Activated CD4-positive, alpha-beta T cell treated with anti-CD3 and anti-CD28 coated beads, Interleukin-2, amount 10 ng/mL, durations not matched to agents 7 days and 5 days (primary cell): ENCODE data around the gene MAGIX. TPM values are rescaled to one million over a fixed set of nuclear protein-coding genes. Genes with fewer than 3 reads are reported as not detected.

Experiments used
- CTCF ChIA-PET: fragments of 350-600 bp; sonication (Branson Sonifier 250); formaldehyde crosslinking; loops from one replicate; lab custom pipeline; 2021; ENCODE audit warnings: antibody characterized with exemption; lab: Charles Lee
- POLR2A ChIA-PET: fragments of 350-600 bp; sonication (Branson Sonifier 250); formaldehyde crosslinking; loops from one replicate; lab custom pipeline; 2021; ENCODE audit warnings: antibody characterized with exemption; lab: Charles Lee
- DNase-seq: peaks from one replicate; pipeline ENCODE4 v3.0.0-alpha.2; 2020
- H3K27ac Mint-ChIP-seq: one replicate; pipeline ENCODE4 v1.8.0; 2021; ENCODE audit warnings: mild to moderate bottlenecking, moderate library complexity, mixed read lengths
- H3K27me3 Mint-ChIP-seq: one replicate; pipeline ENCODE4 v1.8.0; 2021; ENCODE audit warnings: mixed read lengths
- H3K36me3 Mint-ChIP-seq: one replicate; pipeline ENCODE4 v1.8.0; 2021; ENCODE audit warnings: low read depth, mixed read lengths
- H3K4me1 Mint-ChIP-seq: one replicate; pipeline ENCODE4 v1.8.0; 2021; ENCODE audit warnings: mixed read lengths
- H3K4me3 Mint-ChIP-seq: one replicate; pipeline ENCODE4 v1.8.0; 2021; ENCODE audit warnings: mild to moderate bottlenecking, moderate library complexity, mixed read lengths
- H3K9me3 Mint-ChIP-seq: one replicate; pipeline ENCODE4 v1.8.0; 2021; ENCODE audit warnings: mixed read lengths
- total RNA-seq, 2 experiments: library from RNA; stranded (reverse); gene quantifications; one replicate each; pipeline ENCODE4 v1.2.3, GENCODE V29; 2021

Gene MAGIX
- total RNA-seq, 2 experiments from 2014 or later, result 1.9 to 2.8 TPM

DNA sequence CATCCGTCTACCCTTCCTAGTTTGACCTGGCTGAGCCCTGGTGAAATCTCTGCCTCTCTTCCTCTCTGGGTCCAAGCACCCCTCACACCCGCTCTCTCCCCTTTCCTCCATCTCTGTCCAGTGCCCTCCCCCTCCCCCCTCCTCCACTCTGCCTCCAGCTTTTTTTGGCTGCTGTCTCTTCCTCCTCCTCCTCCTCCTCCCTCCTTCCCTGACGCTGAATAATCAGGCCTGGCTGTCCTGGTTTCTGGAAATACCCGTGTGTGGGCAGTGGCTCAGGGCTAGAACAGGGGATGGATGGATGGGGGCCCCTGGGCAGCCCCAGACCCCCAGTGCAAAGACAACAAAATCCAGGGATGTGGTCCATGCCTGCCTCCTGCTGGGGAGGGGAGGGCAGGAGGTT, 42.2 kb downstream of the MAGIX start:
- Mint-ChIP-seq H3K36me3 (no peaks in the 10 kb centered on the region), H3K4me1 (peaks cover 4% of the 10 kb centered on the region), H3K27ac (no peak overlapping the region), H3K27me3 (no peaks in the 10 kb centered on the region), H3K4me3 (no peak overlapping the region), H3K9me3 (no peaks in the 10 kb centered on the region)
- POLR2A ChIA-PET, result no interaction called here
- DNase-seq, result no peak
- CTCF ChIA-PET, result interaction anchor here (1.4 kb wide), 1 partner anchor 24 kb away, joined by 4 read pairs; no protein-coding TSS in a partner anchor

DNA sequence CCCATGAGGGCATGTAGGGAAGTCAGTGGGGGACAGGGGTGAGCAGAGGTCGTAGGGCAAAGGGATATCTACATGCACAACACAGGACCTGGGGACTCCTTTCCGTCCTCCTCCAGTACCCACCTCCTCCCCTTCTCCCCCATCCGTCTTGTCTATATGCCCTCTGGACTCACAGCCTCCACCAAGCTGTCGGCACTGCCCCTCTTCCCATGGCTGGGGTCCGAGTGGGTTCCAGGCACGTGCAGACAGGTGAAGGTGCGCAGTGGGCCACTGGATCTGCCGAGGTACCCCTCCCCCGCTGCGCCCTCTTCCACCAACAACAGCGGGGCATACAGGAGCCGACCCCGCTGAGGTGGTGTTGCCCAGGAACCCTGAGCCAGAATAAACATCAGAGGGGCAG, 42.9 kb downstream of the MAGIX start:
- CTCF ChIA-PET, result interaction anchor here (1.4 kb wide), 1 partner anchor 23 kb away, joined by 4 read pairs; no protein-coding TSS in a partner anchor

GRCh38 chrX:49206543-49206942, 44.0 kb downstream of the MAGIX start:
- no peaks in the 10 kb centered on the region for H3K36me3 Mint-ChIP-seq
- no peak overlapping the region for H3K4me3 Mint-ChIP-seq
- ChIA-PET POLR2A (no interaction called here), CTCF (no interaction called here)
- no peaks in the 10 kb centered on the region for H3K4me1 Mint-ChIP-seq
- H3K27ac Mint-ChIP-seq, result no peak overlapping the region
- H3K9me3 Mint-ChIP-seq, result no peaks in the 10 kb centered on the region
- no peaks in the 10 kb centered on the region for H3K27me3 Mint-ChIP-seq
- DNase-seq, result no peak

More for the DNA sequence above, 42.9 kb downstream of the MAGIX start:
- no peak for DNase-seq
- no peaks in the 10 kb centered on the region for H3K36me3 Mint-ChIP-seq
- no peak overlapping the region for H3K4me3 Mint-ChIP-seq
- no peaks in the 10 kb centered on the region for H3K9me3 Mint-ChIP-seq
- peaks cover 3% of the 10 kb centered on the region for H3K4me1 Mint-ChIP-seq
- POLR2A ChIA-PET, result no interaction called here
- no peaks in the 10 kb centered on the region for H3K27me3 Mint-ChIP-seq
- H3K27ac Mint-ChIP-seq, result no peak overlapping the region

GRCh38 chrX:49208399-49208798, 45.8 kb downstream of the MAGIX start:
- CTCF ChIA-PET, result interaction anchor here (1.3 kb wide), 1 partner anchor 15 kb away, joined by 3 read pairs; no protein-coding TSS in a partner anchor
- H3K27me3 Mint-ChIP-seq, result no peaks in the 10 kb centered on the region
- no peak for DNase-seq
- no peak overlapping the region for H3K4me3 Mint-ChIP-seq
- H3K4me1 Mint-ChIP-seq, result no peaks in the 10 kb centered on the region
- no peaks in the 10 kb centered on the region for H3K9me3 Mint-ChIP-seq
- H3K27ac Mint-ChIP-seq, result no peak overlapping the region
- POLR2A ChIA-PET, result no interaction called here
- no peaks in the 10 kb centered on the region for H3K36me3 Mint-ChIP-seq

DNA sequence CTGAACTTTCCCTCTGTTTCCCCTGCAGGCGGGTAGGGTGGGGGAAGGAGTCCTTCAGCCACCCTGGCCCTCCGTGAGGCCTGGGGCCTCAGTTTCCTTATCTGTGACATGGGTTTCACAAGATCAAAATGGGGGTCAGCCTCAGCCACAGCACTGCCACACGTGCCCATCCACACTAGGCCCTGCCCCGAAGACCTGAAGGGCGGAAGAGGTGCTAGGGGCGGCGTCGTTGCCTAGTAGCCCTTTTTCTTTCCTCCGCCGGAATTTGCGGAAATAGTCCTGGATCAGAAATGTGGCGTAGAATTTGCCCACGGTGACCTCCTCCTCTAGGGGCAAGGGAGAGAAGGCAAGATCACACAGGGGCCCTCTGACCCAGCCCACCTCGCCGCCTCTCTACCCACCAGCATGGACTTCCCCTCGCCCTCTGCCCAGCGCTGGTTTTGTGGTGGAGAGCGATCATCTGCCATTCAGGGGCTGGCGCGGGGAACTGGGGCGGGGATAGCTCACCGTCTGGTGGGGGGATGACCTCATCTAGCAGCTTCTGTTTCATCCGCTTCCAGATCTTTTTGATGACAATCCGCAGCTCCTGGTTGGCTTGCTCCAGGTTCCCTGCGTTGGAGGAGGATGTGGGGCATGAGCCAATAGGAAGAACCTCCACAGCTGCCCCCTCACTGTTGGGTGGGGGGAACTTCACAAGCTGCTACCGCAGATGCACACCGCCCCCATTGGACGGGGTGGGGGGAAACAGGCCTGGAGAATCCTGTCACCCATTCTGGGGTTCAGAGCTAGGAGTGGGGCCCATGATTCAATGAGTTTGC, 47.1 kb downstream of the MAGIX start:
- CTCF ChIA-PET, result no interaction called here
- H3K4me3 Mint-ChIP-seq, result no peak overlapping the region

GRCh38 chrX:49210406-49210805, 47.8 kb downstream of the MAGIX start:
- Mint-ChIP-seq H3K27ac (no peak overlapping the region), H3K9me3 (no peaks in the 10 kb centered on the region), H3K4me1 (no peaks in the 10 kb centered on the region), H3K4me3 (no peak overlapping the region), H3K36me3 (no peaks in the 10 kb centered on the region), H3K27me3 (no peaks in the 10 kb centered on the region)
- no peak for DNase-seq
- ChIA-PET POLR2A (no interaction called here), CTCF (no interaction called here)

More for the DNA sequence above, 47.1 kb downstream of the MAGIX start:
- POLR2A ChIA-PET, result no interaction called here
- no peaks in the 10 kb centered on the region for H3K4me1 Mint-ChIP-seq
- no peaks in the 10 kb centered on the region for H3K36me3 Mint-ChIP-seq
- no peaks in the 10 kb centered on the region for H3K27me3 Mint-ChIP-seq
- DNase-seq, result no peak
- H3K9me3 Mint-ChIP-seq, result no peaks in the 10 kb centered on the region
- no peak overlapping the region for H3K27ac Mint-ChIP-seq

DNA sequence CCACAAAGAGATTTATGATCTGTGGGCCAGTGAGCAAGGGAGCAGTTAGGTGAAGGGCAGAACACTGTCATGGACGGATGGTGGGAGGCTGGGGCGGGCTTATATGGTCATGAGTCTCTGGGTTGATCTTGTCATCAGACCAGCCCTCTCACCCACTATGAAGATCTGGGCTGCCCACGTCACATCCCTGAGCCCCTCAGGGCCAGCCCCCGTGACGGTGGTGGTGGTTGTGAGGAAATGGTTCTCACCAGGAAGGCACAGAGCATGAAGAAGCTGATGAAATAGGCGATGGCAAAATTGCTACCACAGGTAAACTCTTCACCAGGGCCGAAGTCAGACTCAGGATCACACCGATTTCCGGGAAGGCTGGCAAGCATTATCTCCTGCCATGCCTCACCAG, 48.5 kb downstream of the MAGIX start:
- no peaks in the 10 kb centered on the region for H3K4me1 Mint-ChIP-seq
- no peak overlapping the region for H3K4me3 Mint-ChIP-seq
- H3K27me3 Mint-ChIP-seq, result no peaks in the 10 kb centered on the region
- ChIA-PET POLR2A (no interaction called here), CTCF (no interaction called here)
- H3K36me3 Mint-ChIP-seq, result no peaks in the 10 kb centered on the region
- DNase-seq, result no peak
- H3K27ac Mint-ChIP-seq, result no peak overlapping the region
- H3K9me3 Mint-ChIP-seq, result no peaks in the 10 kb centered on the region

DNA sequence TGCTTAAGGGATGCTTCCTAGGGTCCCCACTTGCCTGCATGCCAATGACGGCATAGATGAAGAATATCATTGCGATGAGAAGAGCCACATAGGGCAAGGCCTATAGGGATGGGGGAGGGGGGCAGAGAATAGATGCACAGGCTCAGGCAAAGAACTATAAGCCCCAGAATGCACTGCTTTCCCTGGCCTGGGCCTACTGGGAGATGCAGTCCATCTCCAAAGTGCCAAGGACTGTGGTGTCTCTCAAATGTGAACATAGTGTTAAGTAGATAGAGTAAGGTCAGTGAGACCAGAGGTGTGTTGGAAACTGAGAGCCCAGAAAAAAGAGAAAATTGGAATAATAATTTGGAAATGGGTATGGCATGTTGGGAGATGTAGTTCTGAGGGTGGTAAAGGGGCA, 49.7 kb downstream of the MAGIX start:
- no peaks in the 10 kb centered on the region for H3K4me1 Mint-ChIP-seq
- no peak for DNase-seq
- H3K27me3 Mint-ChIP-seq, result no peaks in the 10 kb centered on the region
- no peaks in the 10 kb centered on the region for H3K9me3 Mint-ChIP-seq
- H3K4me3 Mint-ChIP-seq, result no peak overlapping the region
- H3K27ac Mint-ChIP-seq, result no peak overlapping the region
- ChIA-PET POLR2A (no interaction called here), CTCF (no interaction called here)
- no peaks in the 10 kb centered on the region for H3K36me3 Mint-ChIP-seq

GRCh38 chrX:49212861-49213260, 50.3 kb downstream of the MAGIX start:
- Mint-ChIP-seq H3K4me1 (no peaks in the 10 kb centered on the region), H3K27ac (no peak overlapping the region), H3K27me3 (no peaks in the 10 kb centered on the region), H3K4me3 (no peak overlapping the region), H3K9me3 (no peaks in the 10 kb centered on the region), H3K36me3 (no peaks in the 10 kb centered on the region)
- no peak for DNase-seq
- ChIA-PET POLR2A (no interaction called here), CTCF (no interaction called here)

DNA sequence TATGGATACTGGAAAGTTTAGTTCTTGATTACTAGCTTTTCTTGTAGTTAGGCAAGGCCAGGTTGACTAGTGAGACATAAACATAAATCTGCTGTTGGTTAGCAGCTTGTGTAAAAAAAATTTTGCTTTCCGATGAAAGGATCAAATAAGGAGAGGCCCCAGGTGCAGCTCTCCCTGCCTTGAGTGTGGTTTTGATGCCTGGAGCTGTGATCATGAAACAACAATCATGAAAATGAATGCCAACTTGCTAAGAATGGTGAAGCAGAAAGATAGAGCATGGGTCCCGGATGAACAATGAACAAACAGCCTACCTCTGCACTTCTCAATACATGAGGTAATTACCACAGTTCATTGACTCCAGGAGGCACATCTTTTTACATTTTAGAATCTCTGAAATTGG, 51.9 kb downstream of the MAGIX start:
- Mint-ChIP-seq H3K27me3 (no peaks in the 10 kb centered on the region), H3K4me1 (no peaks in the 10 kb centered on the region), H3K27ac (no peak overlapping the region), H3K4me3 (no peak overlapping the region), H3K9me3 (no peaks in the 10 kb centered on the region), H3K36me3 (no peaks in the 10 kb centered on the region)
- POLR2A ChIA-PET, result no interaction called here
- DNase-seq, result no peak
- CTCF ChIA-PET, result no interaction called here

- H3K9me3 Mint-ChIP-seq, result no peaks in the 10 kb centered on the region
- POLR2A ChIA-PET, result no interaction called here
- peaks cover 3% of the 10 kb centered on the region for H3K4me1 Mint-ChIP-seq
- no peaks in the 10 kb centered on the region for H3K27me3 Mint-ChIP-seq
- H3K4me3 Mint-ChIP-seq, result no peak overlapping the region
- no peaks in the 10 kb centered on the region for H3K36me3 Mint-ChIP-seq
- DNase-seq, result no peak
- CTCF ChIA-PET, result no interaction called here
- H3K27ac Mint-ChIP-seq, result no peak overlapping the region
Measured at GRCh38 chrX:49214996-49215526, 52.5 kb downstream of the MAGIX start.
